Measurements from ENCODE around the gene FNDC8.
"Not testable (repeated sequence)": the region's sequence is repeated elsewhere in the genome, so short reads cannot be mapped to it uniquely, and the experiment has no call there.

FNDC8 gene

DNA sequence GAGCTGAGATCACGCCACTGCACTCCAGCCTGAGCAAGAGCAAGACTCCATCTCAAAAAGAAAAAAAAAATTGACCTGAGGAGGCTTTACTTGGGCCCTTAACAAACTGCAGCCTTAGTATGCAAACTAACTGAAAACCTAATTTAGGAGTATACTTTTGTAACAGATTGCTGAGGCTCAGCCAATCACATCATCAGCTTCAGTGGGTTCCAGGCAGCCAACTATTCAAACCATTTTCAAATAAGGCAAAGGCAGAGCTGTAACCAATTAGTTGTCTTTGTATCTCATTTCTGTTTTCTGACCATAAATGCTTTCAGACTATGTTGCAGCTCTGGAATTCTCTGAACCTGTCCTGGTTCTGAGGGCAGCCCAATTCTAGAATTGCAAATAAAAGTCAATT is 25.7 kb upstream of the FNDC8 start:
- DNase-seq: no peak

GRCh38 chr17:35097776-35098175 is 23.6 kb upstream of the FNDC8 start:
- DNase-seq: no peak

GRCh38 chr17:35099908-35100307 is 21.5 kb upstream of the FNDC8 start:
- DNase-seq: no peak

GRCh38 chr17:35101036-35101435 is 20.4 kb upstream of the FNDC8 start:
- no peak for DNase-seq

DNA sequence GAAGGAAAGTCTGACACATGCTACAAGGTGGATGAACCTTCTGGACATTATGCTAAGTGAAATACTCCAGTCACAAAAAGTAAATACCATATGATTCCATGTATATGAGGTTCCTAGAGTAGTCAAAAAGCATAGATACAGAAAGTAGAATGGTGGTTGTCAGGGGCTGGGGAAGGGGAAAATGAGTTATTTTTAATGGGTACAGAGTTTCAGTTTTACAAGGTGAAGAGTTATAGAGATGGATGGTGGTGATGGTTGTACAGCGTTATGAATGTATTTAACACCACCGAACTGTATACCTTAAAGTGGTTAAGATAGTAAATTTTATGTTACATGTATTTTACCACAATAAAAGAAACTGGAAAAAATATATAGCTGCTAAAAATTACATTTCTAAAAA is 19.7 kb upstream of the FNDC8 start:
- DNase-seq: no peak

DNA sequence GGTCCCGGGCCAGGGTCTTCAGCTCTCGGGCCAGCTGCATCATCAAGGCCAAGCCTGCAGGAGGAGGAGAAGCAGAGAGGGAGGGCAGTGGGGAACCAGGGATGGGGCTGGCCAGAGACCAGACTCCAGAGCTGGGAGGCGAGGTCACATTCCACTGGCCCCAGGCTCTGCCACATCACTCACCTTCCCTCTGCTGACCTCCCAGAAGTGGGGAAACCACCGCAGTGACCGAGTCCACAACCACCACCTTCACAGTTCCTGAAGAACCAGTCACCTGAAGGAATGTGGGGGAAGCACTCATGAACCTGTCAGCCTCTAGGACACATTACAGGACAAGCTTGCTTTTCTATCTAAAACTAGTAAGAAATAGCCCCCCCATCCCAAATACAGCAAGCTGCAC is 18.1 kb upstream of the FNDC8 start:
- no peak for DNase-seq

DNA sequence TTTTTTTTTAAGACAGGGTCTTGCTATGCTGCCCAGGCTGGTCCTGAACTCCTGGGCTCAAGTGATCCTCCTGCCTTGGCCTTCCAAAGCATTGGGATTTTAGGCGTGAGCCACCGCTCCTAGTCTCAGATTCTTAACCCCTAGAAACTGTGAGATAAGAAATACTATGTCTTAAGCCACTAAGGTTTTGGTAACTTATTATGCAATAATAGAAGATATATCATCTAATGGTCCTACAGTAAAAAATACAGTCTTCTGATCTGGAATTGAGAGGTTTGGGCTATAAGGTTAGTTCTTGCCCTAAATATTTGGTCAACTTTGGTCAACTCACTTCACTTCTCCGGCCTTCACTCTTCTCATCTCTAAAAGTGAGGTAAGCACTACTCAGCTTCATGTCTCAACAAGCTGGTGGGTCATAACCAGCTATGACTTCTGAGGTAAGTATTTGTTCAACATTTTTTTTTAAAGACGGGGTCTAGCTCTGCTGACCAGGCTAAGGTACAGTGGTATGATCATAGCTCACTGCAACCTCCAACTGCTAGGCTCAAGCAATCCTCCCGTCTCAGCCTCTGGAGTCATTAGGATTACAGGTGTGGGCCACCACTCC is 16.5 kb upstream of the FNDC8 start:
- DNase-seq: no peak

GRCh38 chr17:35110791-35111190 is 10.6 kb upstream of the FNDC8 start:
- DNase-seq: not testable (repeated sequence)

DNA sequence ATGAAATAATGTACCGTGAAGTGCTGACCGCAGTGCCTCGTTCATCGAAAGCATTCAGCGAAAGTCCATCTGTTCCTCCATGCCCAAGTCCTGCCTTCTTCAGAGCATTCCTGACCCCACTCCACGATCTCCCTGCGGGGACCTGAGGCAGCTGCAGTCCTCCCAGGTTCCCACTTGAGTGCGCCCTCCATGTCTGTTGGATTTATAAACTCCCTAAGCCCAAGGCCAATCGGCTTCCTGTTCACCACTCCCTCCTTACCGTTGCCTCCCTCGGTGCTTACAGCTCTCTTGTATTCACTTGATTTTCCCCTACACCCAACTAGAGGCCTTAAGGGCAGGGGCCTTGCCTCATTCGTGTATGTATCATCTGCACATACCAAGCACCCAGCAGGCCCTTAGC is 4.6 kb upstream of the FNDC8 start:
- DNase-seq: no peak

DNA sequence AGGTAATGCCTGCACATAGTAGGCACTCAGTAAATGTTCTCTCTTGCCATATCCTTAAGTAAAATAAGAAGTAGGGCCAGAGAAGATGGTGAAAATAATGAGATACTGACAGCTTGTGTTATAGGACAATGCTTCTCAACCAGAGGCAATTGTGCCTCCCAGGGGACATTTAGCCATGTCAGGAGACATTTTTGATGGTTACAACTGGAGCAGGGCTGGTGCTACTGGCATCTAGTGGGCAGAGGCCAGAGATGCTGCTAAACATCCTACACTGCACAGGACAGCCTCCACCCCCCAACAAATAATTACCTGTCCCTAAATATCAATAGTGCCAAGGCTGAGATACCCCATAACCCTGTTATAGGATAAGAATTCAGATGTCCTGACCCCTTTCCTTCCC is 3.4 kb upstream of the FNDC8 start:
- DNase-seq: no peak

- DNase-seq: peak; percentile 59 to 71 (median 64)
These were observed 1.8 kb upstream of the FNDC8 start, which contains the start of gene RAD51D for GRCh38 chr17:35119370-35120165. Gene RAD51D, minus strand, starts transcription at chr17:35119860. Its CDS starts 247 bp downstream, at chr17:35119613.

DNA sequence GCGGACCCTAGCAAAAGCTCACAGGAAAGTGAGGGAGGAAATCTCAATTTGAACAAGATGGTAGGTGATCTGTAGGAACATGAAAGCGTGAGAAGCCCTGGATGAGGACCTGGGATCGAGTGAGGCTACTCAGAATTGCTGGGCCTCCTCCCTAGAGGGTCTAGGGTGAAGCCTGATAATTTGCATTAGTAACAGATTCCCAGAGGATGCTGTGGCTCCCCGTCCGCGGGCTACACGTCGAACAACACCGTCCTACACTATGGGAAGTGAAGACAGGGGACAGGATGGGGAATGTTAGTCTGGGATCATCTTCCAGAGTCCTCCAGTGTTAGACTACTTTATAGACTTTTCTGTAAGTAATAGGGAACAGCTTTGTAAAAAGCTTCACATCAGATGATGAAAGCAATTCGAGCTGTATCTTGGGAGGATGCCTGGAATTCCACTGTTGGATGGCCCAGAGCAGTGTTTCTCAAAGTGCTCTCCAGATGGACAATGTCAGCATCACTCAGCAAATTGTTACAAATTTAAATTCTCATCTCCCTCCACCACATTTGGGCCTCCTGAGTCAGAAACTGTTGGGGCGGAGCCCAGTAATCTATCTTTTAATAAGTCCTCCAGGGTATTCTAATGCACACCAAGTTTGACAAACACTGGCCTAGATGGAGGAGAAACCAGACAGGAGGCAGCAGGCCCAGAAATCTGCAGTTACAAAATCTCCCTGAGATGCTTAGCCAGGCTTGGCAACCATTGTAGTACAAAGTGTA is 6.5 kb downstream of the FNDC8 start:
- no peak for DNase-seq

DNA sequence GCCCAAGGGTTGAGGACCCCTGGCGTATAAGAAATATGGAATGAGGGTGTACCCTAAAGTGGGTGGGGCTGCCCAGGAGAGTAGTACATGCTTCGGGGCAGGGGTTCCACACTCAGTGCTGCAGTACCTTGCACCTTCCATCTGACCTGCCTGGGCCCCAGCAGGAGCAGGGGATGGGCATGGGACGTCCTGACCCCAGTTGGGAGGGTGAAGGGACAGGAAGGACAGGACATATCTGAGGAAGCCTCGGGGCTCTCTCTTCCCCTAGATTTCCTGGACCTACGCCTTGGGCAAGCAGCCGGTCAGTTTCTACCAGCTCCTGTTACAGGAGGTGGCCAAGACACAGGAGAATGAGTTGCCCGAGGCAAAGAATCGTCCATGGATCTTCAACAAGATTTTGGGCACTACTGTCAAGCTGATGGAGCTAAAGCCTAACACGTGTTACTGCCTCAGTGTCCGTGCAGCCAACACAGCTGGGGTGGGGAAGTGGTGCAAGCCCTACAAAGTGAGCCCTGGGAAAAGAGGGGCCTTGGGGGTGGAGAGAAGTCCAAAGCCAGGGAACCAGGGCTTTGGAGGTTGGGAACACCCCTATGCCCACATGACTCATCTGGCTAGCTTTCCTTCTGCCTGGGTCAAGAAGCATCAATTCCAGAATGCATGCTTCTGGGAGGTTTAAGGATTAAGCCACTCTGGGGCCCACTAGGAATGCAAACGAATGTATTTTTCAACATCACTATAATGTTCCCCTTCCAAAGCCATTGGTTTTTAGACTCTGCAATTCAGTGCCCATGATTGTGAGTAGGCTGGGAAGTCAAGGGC is 7.9 kb downstream of the FNDC8 start:
- no peak for DNase-seq

DNA sequence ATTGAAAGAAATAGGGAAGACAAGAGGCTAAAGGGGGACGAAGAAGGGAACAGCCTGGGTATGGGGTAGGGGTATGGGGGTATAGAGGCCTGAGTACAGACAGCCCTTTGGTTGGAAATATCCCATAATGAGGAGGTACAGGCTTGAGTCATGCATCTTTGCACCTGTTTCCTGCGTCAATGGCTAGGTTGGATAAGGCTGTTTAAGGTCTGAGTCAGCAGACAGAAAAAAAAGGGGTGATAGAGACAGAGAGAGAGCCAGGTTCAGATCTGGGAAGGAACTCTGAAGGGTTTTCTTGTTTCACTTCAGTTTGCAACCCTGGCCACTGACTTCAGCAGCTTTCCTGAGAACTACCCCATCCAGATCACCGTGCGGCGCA is 8.5 kb downstream of the FNDC8 start:
- no peak for DNase-seq

GRCh38 chr17:35130392-35130791 is 9.0 kb downstream of the FNDC8 start:
- DNase-seq: no peak

DNA sequence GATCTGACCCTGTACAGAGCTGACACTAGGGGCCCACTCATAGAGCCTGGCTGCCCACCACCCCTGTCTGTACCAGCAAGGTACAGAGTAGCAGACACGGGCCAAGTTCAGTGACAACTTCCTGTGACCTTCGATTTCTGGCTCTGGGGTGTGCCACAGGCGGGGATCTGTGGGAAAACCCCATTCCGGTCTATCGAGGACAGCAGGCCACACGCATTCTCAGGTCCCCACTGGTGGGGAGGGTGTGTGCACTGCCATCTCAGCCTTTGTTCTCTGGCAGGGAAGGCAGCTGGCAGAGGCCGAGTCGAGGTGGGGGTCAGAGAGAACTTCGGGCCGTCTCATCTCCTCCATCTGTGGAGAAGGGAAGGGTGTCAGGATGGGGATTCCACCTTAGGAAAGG is 10.7 kb downstream of the FNDC8 start:
- DNase-seq: no peak

DNA sequence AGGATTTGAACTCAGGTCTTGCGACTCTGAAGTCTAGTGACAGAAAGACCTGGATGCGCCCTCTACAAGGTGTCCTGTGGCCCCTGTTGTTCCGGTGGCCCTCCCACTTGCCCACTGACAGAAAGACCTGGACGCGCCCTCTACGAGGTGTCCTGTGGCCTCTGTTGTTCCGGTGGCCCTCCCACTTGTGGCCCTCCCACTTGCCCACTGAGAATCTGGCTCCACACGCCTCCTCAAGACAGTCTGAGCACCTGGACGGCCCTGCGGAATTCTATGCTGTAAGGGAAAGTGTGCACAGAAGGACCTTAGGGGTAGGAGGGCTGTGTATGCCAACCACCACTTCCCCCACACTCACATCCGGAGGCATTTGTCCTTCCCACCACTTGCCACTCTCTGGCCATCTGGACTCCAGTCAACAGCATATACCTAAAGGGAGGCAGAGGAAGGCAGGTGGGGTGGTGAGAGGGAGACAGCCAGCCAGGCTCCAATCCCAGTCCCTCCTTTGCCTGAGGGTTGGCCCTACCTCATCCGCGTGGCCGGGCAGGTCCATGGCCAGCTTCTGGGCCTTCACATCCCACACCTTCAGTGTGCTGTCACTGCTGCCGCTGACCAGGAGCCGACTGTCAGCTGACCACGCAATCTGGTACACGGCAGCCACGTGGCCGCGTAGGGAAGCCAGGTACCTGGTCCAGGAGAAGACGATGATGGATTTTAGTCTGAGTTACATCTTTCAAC is 11.6 kb downstream of the FNDC8 start:
- DNase-seq: no peak

GRCh38 chr17:35135322-35135721 is 13.9 kb downstream of the FNDC8 start:
- no peak for DNase-seq

DNA sequence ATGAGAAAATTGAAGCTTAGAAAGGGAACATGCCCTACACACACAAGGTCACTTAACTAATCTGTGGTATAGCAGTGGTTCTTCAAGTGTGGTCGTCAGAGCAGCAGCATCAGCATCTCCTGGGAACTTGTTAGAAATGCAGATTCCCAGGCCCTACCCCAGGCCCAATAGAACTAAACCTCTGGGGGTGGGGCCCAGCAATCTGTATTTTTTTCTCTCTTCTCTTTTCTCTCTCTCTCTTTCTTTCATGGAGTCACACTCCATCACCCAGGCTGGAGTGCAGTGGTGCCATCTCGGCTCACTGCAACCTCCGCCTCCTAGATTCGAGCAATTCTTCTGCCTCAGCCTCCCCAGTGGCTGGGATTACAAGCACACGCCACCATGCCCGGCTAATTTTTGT is 16.8 kb downstream of the FNDC8 start:
- DNase-seq: no peak

DNA sequence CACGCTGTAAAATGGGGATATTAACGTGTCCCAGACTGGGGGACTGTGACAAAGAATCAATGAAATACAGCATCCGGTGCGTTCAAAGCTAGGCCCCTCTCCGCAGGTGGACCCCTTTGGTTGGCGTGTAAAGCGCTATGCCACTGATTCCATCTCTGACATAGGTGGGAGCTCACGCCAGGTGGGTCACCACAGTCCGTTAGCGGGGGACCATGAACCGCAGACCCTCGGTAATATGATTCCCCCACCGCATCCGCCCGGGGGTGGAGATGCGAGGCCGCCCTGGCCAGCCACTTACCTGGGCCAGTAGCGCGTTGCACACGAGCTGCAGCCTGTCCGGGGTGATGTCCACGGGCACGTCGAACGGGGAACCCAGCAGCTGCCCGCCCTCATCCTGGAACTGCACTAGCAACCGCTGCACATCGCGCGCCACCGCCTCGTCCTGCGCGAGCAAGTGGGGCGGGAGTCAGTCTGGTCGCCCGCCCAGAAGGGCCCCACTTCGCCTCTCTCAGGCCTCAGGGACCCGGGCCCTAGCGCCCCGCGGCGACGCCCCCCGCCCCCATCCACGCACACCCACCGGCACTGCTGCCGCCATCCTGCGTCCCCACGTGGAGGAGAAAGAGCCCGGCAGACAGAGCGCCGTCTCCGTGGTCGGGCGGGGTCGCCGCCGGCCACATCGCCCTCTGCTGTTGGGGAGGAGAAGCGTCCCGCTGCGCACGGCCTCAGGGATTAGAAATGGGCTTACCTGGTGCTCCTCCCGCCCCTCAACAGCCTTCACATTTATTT is 20.5 kb downstream of the FNDC8 start, which contains the start of gene NLE1:
Gene NLE1 (minus strand): TSS at position 623 of the 786 bp plus-strand sequence. CDS start 28 bp downstream, at position 595.
- DNase-seq: peak; percentile 68 to 81 (median 78)

- no peak for DNase-seq
These were observed 21.0 kb downstream of the FNDC8 start for GRCh38 chr17:35142467-35142796.

Measured in activated CD4-positive, CD25-positive, alpha-beta regulatory T cell (primary cell).